H4 (cell line): Measurements from ENCODE around the gene IPO13. TPM values are rescaled to one million over a fixed set of nuclear protein-coding genes. Genes with fewer than 3 reads are reported as not detected.
A peak's percentile ranks its signal among the peaks of the same experiment; 100 is the strongest.

ENCODE experiments used
- DNase-seq: peaks from one replicate; pipeline ENCODE4 v3.0.0-alpha.2; 2015; ENCODE audit warnings: low spot score
- total RNA-seq: library from RNA; depleted of rRNA; stranded (reverse); fragments of >200 nt; shearing (Covaris generic); gene quantifications from 2 replicates; pipeline ENCODE4 v1.2.3, GENCODE V29; 2014

Gene IPO13
- total RNA-seq, 1 experiment from 2014 or later = 22.6 TPM

GRCh38 chr1:43990271-43991199 is 43.8 kb downstream of the IPO13 start:
- DNase-seq = no peak

GRCh38 chr1:43991200-43991475 is 44.4 kb downstream of the IPO13 start:
- no peak for DNase-seq

GRCh38 chr1:43991476-43992231 is 44.9 kb downstream of the IPO13 start, which contains the start of gene CCDC24:
Gene CCDC24, plus strand, starts transcription at chr1:43991599. Its CDS starts 280 bp downstream, at chr1:43991879.
- peak; percentile 85 for DNase-seq

- DNase-seq = no peak
Observed at GRCh38 chr1:43992232-43992995, 45.7 kb downstream of the IPO13 start.

- no peak for DNase-seq
Observed at GRCh38 chr1:43993206-43993914, 46.6 kb downstream of the IPO13 start.

- no peak for DNase-seq
Observed at GRCh38 chr1:43994071-43994470, 47.3 kb downstream of the IPO13 start.

GRCh38 chr1:43994794-43995790 is 48.3 kb downstream of the IPO13 start:
- peak; percentile 49 for DNase-seq

- no peak for DNase-seq
Observed at GRCh38 chr1:43995984-43996732, 49.4 kb downstream of the IPO13 start.

GRCh38 chr1:43996733-43997115 is 50.0 kb downstream of the IPO13 start:
- DNase-seq = no peak

- no peak for DNase-seq
Observed at GRCh38 chr1:43997295-43997999, 50.7 kb downstream of the IPO13 start.

- DNase-seq = no peak
Observed at GRCh38 chr1:43998000-43998378, 51.2 kb downstream of the IPO13 start.

GRCh38 chr1:43999455-43999854 is 52.7 kb downstream of the IPO13 start:
- no peak for DNase-seq

- no peak for DNase-seq
Observed at GRCh38 chr1:44000122-44000665, 53.4 kb downstream of the IPO13 start.

- no peak for DNase-seq
Observed at GRCh38 chr1:44002165-44002564, 55.4 kb downstream of the IPO13 start.

- no peak for DNase-seq
Observed at GRCh38 chr1:44002606-44003157, 55.9 kb downstream of the IPO13 start.

GRCh38 chr1:44008259-44008658 is 61.5 kb downstream of the IPO13 start:
- DNase-seq = no peak

- no peak for DNase-seq
Observed at GRCh38 chr1:44010935-44011471, 64.3 kb downstream of the IPO13 start.

GRCh38 chr1:44012404-44012803 is 65.7 kb downstream of the IPO13 start:
- DNase-seq = no peak
